WTC11 (cell line): ENCODE results near the gene FBXO22.
"Not testable (repeated sequence)": the region's sequence is repeated elsewhere in the genome, so short reads cannot be mapped to it uniquely, and the experiment has no call there.

Experiments
- AR ChIP-seq: fragments of 250-450 bp; sonication (Bioruptor Pico); IDR thresholded peaks from 2 replicates; pipeline ENCODE4 v1.9.0; 2021; ENCODE audit warnings: mild to moderate bottlenecking
- ATF1 ChIP-seq: sonication (generic); formaldehyde crosslinking; IDR thresholded peaks from 2 replicates; pipeline ENCODE4 v1.8.1; 2023; ENCODE audit warnings: mild to moderate bottlenecking, moderate library complexity, missing genetic modification reagents
- CREM ChIP-seq: sonication (generic); formaldehyde crosslinking; IDR thresholded peaks from 2 replicates; pipeline ENCODE4 v1.8.1; 2022; ENCODE audit warnings: mild to moderate bottlenecking, missing genetic modification reagents, moderate library complexity
- CTCF ChIP-seq: fragments of 200-600 bp; IDR thresholded peaks from 2 replicates; pipeline ENCODE4 v1.8.0; 2022; ENCODE audit warnings: antibody characterized with exemption
- EMX1 ChIP-seq: fragments of 250-450 bp; sonication (Bioruptor Pico); IDR thresholded peaks from 2 replicates; pipeline ENCODE4 v1.8.0; 2021; ENCODE audit warnings: mild to moderate bottlenecking
- ESRRA ChIP-seq: sonication (generic); formaldehyde crosslinking; IDR thresholded peaks from 2 replicates; pipeline ENCODE4 v1.8.1; 2022; ENCODE audit warnings: mild to moderate bottlenecking, missing genetic modification reagents, borderline replicate concordance
- ETV6 ChIP-seq: sonication (generic); formaldehyde crosslinking; IDR thresholded peaks from 2 replicates; pipeline ENCODE4 v1.8.1; 2022; ENCODE audit warnings: mild to moderate bottlenecking, missing genetic modification reagents
- GRHL2 ChIP-seq: fragments of 250-450 bp; sonication (Bioruptor Pico); IDR thresholded peaks from 2 replicates; pipeline ENCODE4 v1.8.0; 2022; ENCODE audit warnings: mild to moderate bottlenecking, moderate library complexity; ENCODE audit not compliant: insufficient replicate concordance, severe bottlenecking
- JUN ChIP-seq: sonication (generic); formaldehyde crosslinking; IDR thresholded peaks from 2 replicates; pipeline ENCODE4 v1.8.0; 2023; ENCODE audit warnings: mild to moderate bottlenecking, missing genetic modification reagents
- KAT7 ChIP-seq: sonication (generic); formaldehyde crosslinking; IDR thresholded peaks from 2 replicates; pipeline ENCODE4 v1.8.1; 2023; ENCODE audit warnings: missing genetic modification reagents, mild to moderate bottlenecking, borderline replicate concordance
- NFE2L1 ChIP-seq: sonication (generic); formaldehyde crosslinking; IDR thresholded peaks from 2 replicates; pipeline ENCODE4 v1.8.1; 2023; ENCODE audit warnings: missing genetic modification reagents
- SP1 ChIP-seq: sonication (generic); formaldehyde crosslinking; conservative IDR thresholded peaks from 2 replicates; pipeline ENCODE4 v1.8.1; 2022; ENCODE audit warnings: missing genetic modification reagents
- ZBTB43 ChIP-seq: sonication (generic); formaldehyde crosslinking; IDR thresholded peaks from 2 replicates; pipeline ENCODE4 v1.8.1; 2023; ENCODE audit warnings: mild to moderate bottlenecking, missing genetic modification reagents

- not testable (repeated sequence) for TF ChIP-seq CTCF; ETV6 (CRISPR knock-in tag); JUN; ESRRA (CRISPR knock-in tag); SP1 (CRISPR knock-in tag); ATF1 (CRISPR knock-in tag); KAT7; ZBTB43 (CRISPR knock-in tag); AR (CRISPR knock-in tag); NFE2L1 (CRISPR knock-in tag); EMX1 (CRISPR knock-in tag); GRHL2 (CRISPR knock-in tag); CREM (CRISPR knock-in tag)
Measured at GRCh38 chr15:75976766-75977165, 73.1 kb downstream of the FBXO22 start.
